Cardiac muscle cell (in vitro differentiated cells and primary cell): ENCODE results near the gene PKHD1. TPM values are rescaled to one million over a fixed set of nuclear protein-coding genes. Genes with fewer than 3 reads are reported as not detected.
A peak's percentile ranks its signal among the peaks of the same experiment; 100 is the strongest.

ENCODE experiments used
- DNase-seq, 2 donors: peaks; one replicate each; pipeline versions ENCODE4 v3.0.0 to v3.0.0-alpha.2; 2010 to 2017; ENCODE audit warnings: low read depth in 1 of 2, low spot score in 1 of 2
- H3K27ac ChIP-seq: fragments of 200-600 bp; sonication (generic); 2 replicates; pipeline ENCODE4 v1.5.1; 2016
- H3K27me3 ChIP-seq: fragments of 200-600 bp; sonication (generic); 2 replicates; pipeline ENCODE4 v1.6.0; 2016; ENCODE audit warnings: control low read depth
- H3K36me3 ChIP-seq: fragments of 200-600 bp; sonication (generic); 2 replicates; pipeline ENCODE4 v1.5.1; 2016; ENCODE audit warnings: control low read depth
- H3K4me1 ChIP-seq: fragments of 200-600 bp; sonication (generic); 2 replicates; pipeline ENCODE4 v1.8.1; 2017; ENCODE audit warnings: low read depth, mild to moderate bottlenecking, mixed run types
- H3K4me3 ChIP-seq: fragments of 200-600 bp; sonication (generic); 2 replicates; pipeline ENCODE4 v1.5.1; 2016; ENCODE audit warnings: mild to moderate bottlenecking
- H3K9me3 ChIP-seq: fragments of 200-600 bp; sonication (generic); 2 replicates; pipeline ENCODE4 v1.5.1; 2017; ENCODE audit warnings: low read depth, mild to moderate bottlenecking, control low read depth
- polyA plus RNA-seq: library from polyadenylated mRNA; unstranded; fragments of >200 nt; fragmentation: Nextera tagmentation; extraction: Ambion mirVana; gene quantifications from 2 replicates; pipeline ENCODE4 v1.2.1, GENCODE V29; 2016
- total RNA-seq: library from RNA; depleted of rRNA; stranded (reverse); fragments of >200 nt; gene quantifications from 2 replicates; pipeline ENCODE4 v1.2.3, GENCODE V29; 2016
- TF ChIP-seq, protein P1 (sequence below): IDR thresholded peaks from 2 replicates; pipeline ENCODE4 v1.5.1; 2012; ENCODE audit warnings: low read depth, mild to moderate bottlenecking, low read length

The PKHD1 gene
- total and polyA plus RNA-seq, 2 experiments from 2014 or later = not detected

DNA sequence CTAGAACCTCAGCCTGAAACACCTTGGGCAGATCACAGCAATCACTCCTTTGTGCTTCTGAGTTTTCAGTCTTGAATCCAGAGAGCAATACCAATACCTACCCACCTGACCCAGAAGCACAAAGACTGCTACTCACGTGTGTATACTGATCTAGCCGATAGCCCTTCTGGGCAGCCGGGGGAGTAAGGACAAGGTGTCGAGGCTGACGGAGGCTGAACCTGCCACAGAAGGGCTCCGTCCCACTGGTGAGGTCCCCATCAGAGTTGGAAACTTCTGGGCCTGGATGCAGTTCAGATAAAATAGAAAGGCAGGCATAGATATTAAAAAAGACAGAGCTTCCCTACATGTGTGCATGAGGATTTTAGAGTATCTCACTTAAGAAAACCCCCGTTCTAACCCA is 32.0 kb downstream of the PKHD1 start:
- peaks cover 86% of the 10 kb centered on the region for H3K27me3 ChIP-seq
- H3K4me1 ChIP-seq = no peaks in the 10 kb centered on the region
- no peak overlapping the region for H3K27ac ChIP-seq
- H3K4me3 ChIP-seq = no peak overlapping the region
- TF ChIP-seq, protein P1, sequence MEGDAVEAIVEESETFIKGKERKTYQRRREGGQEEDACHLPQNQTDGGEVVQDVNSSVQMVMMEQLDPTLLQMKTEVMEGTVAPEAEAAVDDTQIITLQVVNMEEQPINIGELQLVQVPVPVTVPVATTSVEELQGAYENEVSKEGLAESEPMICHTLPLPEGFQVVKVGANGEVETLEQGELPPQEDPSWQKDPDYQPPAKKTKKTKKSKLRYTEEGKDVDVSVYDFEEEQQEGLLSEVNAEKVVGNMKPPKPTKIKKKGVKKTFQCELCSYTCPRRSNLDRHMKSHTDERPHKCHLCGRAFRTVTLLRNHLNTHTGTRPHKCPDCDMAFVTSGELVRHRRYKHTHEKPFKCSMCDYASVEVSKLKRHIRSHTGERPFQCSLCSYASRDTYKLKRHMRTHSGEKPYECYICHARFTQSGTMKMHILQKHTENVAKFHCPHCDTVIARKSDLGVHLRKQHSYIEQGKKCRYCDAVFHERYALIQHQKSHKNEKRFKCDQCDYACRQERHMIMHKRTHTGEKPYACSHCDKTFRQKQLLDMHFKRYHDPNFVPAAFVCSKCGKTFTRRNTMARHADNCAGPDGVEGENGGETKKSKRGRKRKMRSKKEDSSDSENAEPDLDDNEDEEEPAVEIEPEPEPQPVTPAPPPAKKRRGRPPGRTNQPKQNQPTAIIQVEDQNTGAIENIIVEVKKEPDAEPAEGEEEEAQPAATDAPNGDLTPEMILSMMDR = no peak
- no peaks in the 10 kb centered on the region for H3K36me3 ChIP-seq
- no peak for DNase-seq
- no peaks in the 10 kb centered on the region for H3K9me3 ChIP-seq

DNA sequence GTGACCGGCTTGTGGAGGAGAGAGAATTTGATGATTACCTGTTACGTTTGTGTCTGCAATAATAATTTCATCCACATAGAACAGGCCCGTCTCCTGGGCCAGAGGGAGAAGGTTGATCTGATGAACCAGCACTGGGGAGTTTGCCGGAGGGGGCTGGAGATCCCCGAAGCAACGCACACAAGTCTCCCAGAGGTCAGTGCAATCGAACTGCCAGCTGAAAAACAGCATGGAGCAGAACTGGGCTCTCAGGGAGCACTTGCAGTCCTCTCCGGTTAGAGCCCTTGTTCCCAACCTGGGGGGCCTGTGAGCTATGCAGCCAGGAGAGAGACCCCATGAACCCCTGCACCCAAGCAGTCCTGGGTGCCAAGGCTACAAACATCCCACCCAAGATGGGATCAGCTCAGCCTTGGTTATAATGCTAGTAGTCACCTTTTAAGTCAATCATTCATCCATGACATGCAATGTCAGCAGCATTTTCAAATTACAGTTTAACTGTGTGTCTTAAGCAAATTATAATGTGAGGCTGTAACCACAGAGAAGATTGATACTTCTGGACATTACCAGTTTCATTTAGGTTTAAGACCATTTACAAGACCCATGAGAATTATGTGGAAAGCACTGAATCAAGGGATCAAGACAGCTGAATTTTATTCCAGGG is 34.2 kb downstream of the PKHD1 start:
- H3K9me3 ChIP-seq = no peaks in the 10 kb centered on the region
- TF ChIP-seq, protein P1 = no peak
- H3K27me3 ChIP-seq = peaks cover 72% of the 10 kb centered on the region
- no peaks in the 10 kb centered on the region for H3K4me1 ChIP-seq
- H3K4me3 ChIP-seq = no peak overlapping the region
- no peak for DNase-seq
- H3K27ac ChIP-seq = no peak overlapping the region
- H3K36me3 ChIP-seq = no peaks in the 10 kb centered on the region

DNA sequence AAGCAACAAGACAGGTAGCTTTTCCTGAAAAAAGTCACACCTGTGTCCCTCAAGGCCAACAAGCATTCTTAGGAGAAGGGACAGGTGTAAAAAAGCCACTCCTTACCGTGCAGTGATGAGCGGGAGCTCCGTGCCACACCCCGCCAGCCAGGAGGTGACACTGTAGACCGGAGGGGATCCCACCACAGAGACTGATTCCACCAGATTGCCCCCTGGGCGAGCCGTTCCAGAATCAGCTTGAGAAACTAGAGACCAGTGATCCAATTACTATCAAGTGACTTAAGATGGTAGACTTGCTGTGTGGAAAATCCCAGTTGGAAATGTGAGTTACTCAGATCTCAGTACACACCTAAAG is 37.4 kb downstream of the PKHD1 start:
- no peak for DNase-seq
- peaks cover 55% of the 10 kb centered on the region for H3K27me3 ChIP-seq

DNA sequence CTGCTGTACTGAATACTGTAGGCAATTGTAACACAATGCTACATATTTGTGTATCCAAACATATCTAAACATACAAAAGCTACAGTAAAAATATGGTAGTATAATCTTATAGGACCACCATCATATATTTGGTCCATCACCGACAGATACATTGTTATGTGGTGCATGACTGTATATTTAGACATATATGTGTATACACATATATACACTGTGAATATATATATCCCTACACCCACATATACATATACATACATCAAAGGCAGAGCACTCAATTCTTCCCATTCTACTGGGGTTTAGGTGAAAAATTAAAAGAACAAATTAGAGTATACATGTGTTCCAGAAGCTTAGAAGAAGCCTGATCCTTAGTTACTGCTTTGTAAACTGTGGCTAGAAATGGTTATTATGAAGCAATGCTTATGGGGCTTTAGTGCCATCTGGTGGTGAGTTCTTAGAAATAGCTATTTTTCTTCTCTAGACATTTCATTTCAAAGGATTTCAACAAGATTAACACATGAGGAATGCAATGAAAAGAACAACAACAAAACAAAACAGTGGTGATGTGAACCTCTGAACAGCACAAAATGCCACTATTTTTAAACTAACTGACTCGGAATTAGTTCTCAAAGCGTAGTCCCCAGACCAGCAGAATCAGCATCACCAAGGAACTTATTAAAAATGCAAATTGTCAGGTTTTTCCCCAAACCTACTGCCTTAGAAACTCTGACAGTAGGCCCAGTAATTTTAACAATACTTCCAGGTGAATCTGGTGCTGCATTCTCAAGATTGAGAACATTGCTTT is 38.0 kb downstream of the PKHD1 start:
- Histone ChIP-seq H3K4me3 (no peak overlapping the region), H3K27me3 (peaks cover 50% of the 10 kb centered on the region), H3K27ac (no peak overlapping the region), H3K36me3 (no peaks in the 10 kb centered on the region), H3K4me1 (no peaks in the 10 kb centered on the region), H3K9me3 (no peaks in the 10 kb centered on the region)
- TF ChIP-seq, protein P1 = peak; percentile 70
- DNase-seq = peak; percentile 49 to 55

More for the DNA sequence above, 37.4 kb downstream of the PKHD1 start:
- H3K4me1 ChIP-seq = no peaks in the 10 kb centered on the region
- no peak overlapping the region for H3K27ac ChIP-seq
- TF ChIP-seq, protein P1 = no peak
- no peaks in the 10 kb centered on the region for H3K9me3 ChIP-seq
- no peak overlapping the region for H3K4me3 ChIP-seq
- H3K36me3 ChIP-seq = no peaks in the 10 kb centered on the region

DNA sequence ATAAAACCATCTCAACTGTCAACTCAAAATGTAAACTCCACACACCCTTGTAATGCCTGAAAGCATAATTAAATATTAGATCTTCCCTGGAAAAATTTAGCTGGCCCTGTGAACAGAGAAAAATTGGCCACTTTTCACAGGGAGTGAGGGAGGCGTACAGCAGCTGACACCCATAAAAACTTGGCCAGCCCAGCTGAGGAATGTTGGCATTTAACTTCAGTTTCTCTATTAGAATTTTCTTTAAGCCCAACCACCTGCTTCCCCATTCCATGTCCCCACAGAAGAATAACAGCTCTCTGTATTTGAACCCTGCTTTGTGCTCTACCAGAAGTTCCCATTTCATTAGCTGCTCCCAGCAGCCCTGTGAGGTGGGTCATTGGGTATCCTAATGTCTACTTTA is 41.0 kb downstream of the PKHD1 start:
- Histone ChIP-seq H3K27me3 (peaks cover 23% of the 10 kb centered on the region), H3K27ac (no peak overlapping the region), H3K4me3 (no peak overlapping the region), H3K9me3 (no peaks in the 10 kb centered on the region), H3K36me3 (no peaks in the 10 kb centered on the region), H3K4me1 (no peaks in the 10 kb centered on the region)
- no peak for DNase-seq
- TF ChIP-seq, protein P1 = no peak
